GM12878 (cell line): ENCODE results near the gene ETFRF1. TPM values are rescaled to one million over a fixed set of nuclear protein-coding genes. Genes with fewer than 3 reads are reported as not detected.
A peak's percentile ranks its signal among the peaks of the same experiment; 100 is the strongest.

Experiments
- ATAC-seq: fragments of 200-7000 bp; cut with Tn5 transposase; 3 replicates; pipeline ENCODE4 v1.9.1; 2020; ENCODE audit warnings: mild to moderate bottlenecking, moderate library complexity
- BruUV-seq: library from RNA; stranded (reverse); fragments of 400-500 nt; replicated peaks from 2 replicates; lab custom pipeline; 2021; lab: Mats Ljungman, UMichigan
- CTCF ChIA-PET: fragments of 300-600 bp; sonication (Branson Sonifier 250); formaldehyde crosslinking; extraction: SDS; loops from one replicate; lab custom pipeline; 2021; ENCODE audit warnings: inconsistent platforms; lab: Yijun Ruan, JAX
- POLR2A ChIA-PET: fragments of 350-600 bp; formaldehyde crosslinking; extraction: SDS; loops from one replicate; lab custom pipeline; 2021; ENCODE audit warnings: inconsistent platforms; lab: Charles Lee
- RAD21 ChIA-PET: fragments of 300-600 bp; sonication (Branson Sonifier 250); formaldehyde crosslinking; loops from one replicate; lab custom pipeline; 2023; ENCODE audit warnings: antibody characterized with exemption; ENCODE audit not compliant: unreplicated experiment; lab: Charles Lee
- SMC1A ChIA-PET: fragments of 300-600 bp; sonication (Branson Sonifier 250); formaldehyde crosslinking; loops from one replicate; lab custom pipeline; 2023; ENCODE audit not compliant: unreplicated experiment, uncharacterized antibody; lab: Charles Lee
- DNase-seq: peaks from one replicate; pipeline ENCODE4 v3.0.0-alpha.2; 2011; ENCODE audit warnings: low read depth, low spot score
- FAIRE-seq: peaks from 3 replicates; lab custom pipeline; 2011; peaks lifted over from hg19 to GRCh38; lab: Jason Lieb, UNC
- H2AFZ ChIP-seq: 2 replicates; pipeline ENCODE4 v1.6.0; 2011; ENCODE audit warnings: low read depth, low read length, control low read depth; ENCODE audit not compliant: control insufficient read depth
- H3K27ac ChIP-seq: 2 replicates; pipeline ENCODE4 v1.5.1; 2011; ENCODE audit warnings: control low read depth; ENCODE audit not compliant: control insufficient read depth, insufficient read depth
- H3K27me3 ChIP-seq, 2 experiments: replicated peaks in 1 of 2; 2 replicates each; pipeline versions ENCODE4 v1.6.0 to v1.6.1; 2011; ENCODE audit warnings: low read length in 1 of 2; ENCODE audit not compliant: control insufficient read depth in 2 of 2, insufficient read depth in 2 of 2
- H3K36me3 ChIP-seq, 2 experiments: 2 replicates each; pipeline ENCODE4 v1.5.1; 2011; ENCODE audit warnings: low read length in 1 of 2; ENCODE audit not compliant: control insufficient read depth in 2 of 2, insufficient read depth in 2 of 2
- H3K4me1 ChIP-seq: 2 replicates; pipeline ENCODE4 v1.6.1; 2011; ENCODE audit warnings: mild to moderate bottlenecking, low read length, moderate library complexity, mixed read lengths; ENCODE audit not compliant: control insufficient read depth, insufficient read depth
- H3K4me2 ChIP-seq: 2 replicates; pipeline ENCODE4 v1.6.0; 2011; ENCODE audit warnings: control low read depth; ENCODE audit not compliant: control insufficient read depth, insufficient read depth
- H3K4me3 ChIP-seq: fragments of 200-600 bp; sonication (generic); 2 replicates; pipeline ENCODE4 v1.5.1; 2016
- H3K79me2 ChIP-seq: 2 replicates; pipeline ENCODE4 v1.6.0; 2011; ENCODE audit warnings: low read length; ENCODE audit not compliant: control insufficient read depth, insufficient read depth
- H3K9ac ChIP-seq: 2 replicates; pipeline ENCODE4 v1.8.0; 2011; ENCODE audit warnings: low read length, control low read depth, mixed read lengths; ENCODE audit not compliant: control insufficient read depth, insufficient read depth
- H3K9me3 ChIP-seq: replicated peaks from 3 replicates; pipeline ENCODE4 v1.5.1; 2011; ENCODE audit warnings: mild to moderate bottlenecking, low read length; ENCODE audit not compliant: control insufficient read depth, insufficient read depth
- H4K20me1 ChIP-seq: 2 replicates; pipeline ENCODE4 v1.6.0; 2011; ENCODE audit not compliant: control insufficient read depth, insufficient read depth
- CHD4 ChIP-seq: fragments of 200-600 bp; sonication (generic); IDR thresholded peaks from 2 replicates; pipeline ENCODE4 v1.6.1; 2016; ENCODE audit warnings: mild to moderate bottlenecking
- MXI1 ChIP-seq: fragments of 150-350 bp; IDR thresholded peaks from 2 replicates; pipeline ENCODE4 v1.6.1; 2011; ENCODE audit warnings: low read depth, mild to moderate bottlenecking, inconsistent platforms, low read length, improper control_type of control experiment
- ZNF24 ChIP-seq: fragments of 450-650 bp; IDR thresholded peaks from 2 replicates; pipeline ENCODE4 v1.6.1; 2017; ENCODE audit warnings: antibody characterized with exemption, mild to moderate bottlenecking
- ZNF622 ChIP-seq: fragments of 450-650 bp; IDR thresholded peaks from 2 replicates; pipeline ENCODE4 v1.6.1; 2017; ENCODE audit warnings: mild to moderate bottlenecking, inconsistent platforms
- ZZZ3 ChIP-seq: IDR thresholded peaks from 2 replicates; pipeline ENCODE4 v1.6.1; 2011; ENCODE audit warnings: low read depth; ENCODE audit not compliant: control insufficient read depth, insufficient read length
- WGBS: methylation state at CpG from one replicate; pipeline ENCODE4 v1.1.6; 2016; ENCODE audit warnings: low lambda C conversion rate; ENCODE audit not compliant: insufficient replicate concordance, insufficient coverage; ENCODE audit errors: missing lambda C conversion rate; 5-methylcytosine and 5-hydroxymethylcytosine counted together
- in situ Hi-C: fragments of 300-500 bp; cut with MboI; formaldehyde crosslinking; loops from 9 replicates; pipeline ENCODE4 v1.14.3; 2018; ENCODE audit warnings: mixed read lengths
- intact Hi-C: fragments of 100-400 bp; cut with micrococcal nuclease; formaldehyde crosslinking; loops from one replicate; pipeline ENCODE4 v1.14.2; 2022; ENCODE audit not compliant: unreplicated experiment
- polyA plus RNA-seq, 11 experiments: library from polyadenylated mRNA; depleted of rRNA in 4 of 11; unstranded in 6 of 11; stranded (reverse) in 5 of 11; fragments of >200 nt; fragmentation: Nextera tagmentation in 4 of 11; fragmentation: Illumina TruSeq in 1 of 11; extraction: Ambion mirVana in 4 of 11; extraction: Trizol in 1 of 11; gene quantifications; 1 replicate in 1 of 11; 2 replicates in 10 of 11; pipeline versions ENCODE4 v1.2.1 to v1.2.3, GENCODE V29; 2011 to 2016; ENCODE audit warnings: inconsistent platforms in 2 of 11, missing spikeins in 2 of 11, low read depth in 1 of 11
- total RNA-seq, 4 experiments: library from RNA; depleted of rRNA in 3 of 4; stranded (reverse); fragments of >200 nt in 3 of 4; fragmentation: Illumina TruSeq in 1 of 4; extraction: Trizol in 1 of 4; gene quantifications; 2 replicates each; pipeline versions ENCODE4 v1.2.1 to v1.2.3, GENCODE V29; 2013 to 2021

Gene ETFRF1
- total and polyA plus RNA-seq, 10 of the 15 experiments (the other 5 are each of a cell fraction or from before 2014, with no cell fraction given) = 9.9 to 59.6 (median 26.2) TPM

DNA sequence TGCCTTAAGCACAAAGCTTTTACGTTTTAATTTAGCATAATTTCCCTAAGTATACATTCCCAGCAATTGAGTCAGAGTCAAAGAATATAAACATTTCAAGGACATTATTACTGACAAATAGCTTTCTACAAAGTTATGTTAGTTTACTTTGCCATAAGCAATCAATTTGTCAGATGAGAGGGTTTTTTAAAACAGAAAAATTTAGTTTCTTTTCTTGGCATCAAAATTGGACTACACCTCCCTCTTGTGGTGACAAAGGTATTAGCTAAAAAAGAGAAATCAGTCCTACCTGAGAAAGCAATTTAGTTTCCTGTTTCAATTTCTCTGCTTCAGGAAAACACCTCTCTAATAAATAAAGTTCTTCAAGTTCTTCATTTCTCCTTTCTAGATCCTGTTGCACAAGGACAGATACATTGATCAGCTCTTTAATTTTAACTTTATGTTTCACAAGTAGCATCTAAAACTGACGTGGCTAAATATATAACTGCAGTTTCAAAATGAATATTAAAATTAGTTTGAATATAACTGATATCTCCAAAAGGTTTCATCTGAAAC lies 39.9 kb upstream of the ETFRF1 start (continued):
- TF ChIP-seq MXI1 (peak; percentile 14; the same call in 1 of the 2 replicates), CHD4 (no peak)

DNA sequence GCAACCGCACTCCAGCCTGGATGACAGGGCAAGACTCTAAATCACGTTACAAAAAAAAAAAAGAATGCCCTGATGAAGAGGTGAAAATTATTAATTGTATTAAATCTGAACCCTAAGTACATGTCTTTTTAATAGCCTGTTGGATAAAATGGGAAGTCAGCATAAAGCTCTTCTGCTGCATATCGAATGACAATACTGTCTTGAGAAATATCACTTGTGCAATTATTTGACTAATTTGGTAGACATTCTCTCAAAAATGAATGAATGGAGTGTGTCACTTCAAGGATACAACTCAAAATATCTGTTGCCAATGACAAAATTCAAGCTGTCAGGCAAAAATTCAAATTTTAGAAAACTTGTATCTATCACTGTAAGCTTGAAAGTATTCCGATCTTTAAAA lies 39.0 kb upstream of the ETFRF1 start:
- TF ChIP-seq ZNF24 (no peak), ZZZ3 (no peak), ZNF622 (no peak)
- CTCF ChIA-PET = interaction anchor here (0.6 to 5.9 kb wide), 7 partner anchors 25 to 304 kb away, joined by 4 to 56 read pairs (median 8); partner anchors contain the start of genes DNAI7 and ETFRF1
- in situ Hi-C loops = no loop called here
- Histone ChIP-seq H3K4me2 (no peak overlapping the region), H3K9ac (no peak overlapping the region), H3K27me3 (no peaks in the 10 kb centered on the region), H3K4me3 (no peak overlapping the region), H3K4me1 (peaks cover 17% of the 10 kb centered on the region), H3K27ac (peak overlapping the region; percentile 46; the same call in 1 of the 2 replicates), H2AFZ (no peak overlapping the region), H3K36me3 (no peaks in the 10 kb centered on the region), H3K9me3 (no peaks in the 10 kb centered on the region; the same call in 1 of the 3 replicates), H4K20me1 (no peaks in the 10 kb centered on the region), H3K79me2 (no peaks in the 10 kb centered on the region)
- POLR2A ChIA-PET = no interaction called here
- RAD21 ChIA-PET = interaction anchor here (1.7 to 2.9 kb wide), 3 partner anchors 39 to 164 kb away, joined by 3 to 25 read pairs (median 8); partner anchors contain the start of genes DNAI7 and ETFRF1
- no peak for FAIRE-seq
- SMC1A ChIA-PET = interaction anchor here (0.6 to 4.5 kb wide), 9 partner anchors 20 to 451 kb away, joined by 3 to 31 read pairs (median 3); a partner anchor contains a TSS
- DNase-seq = no peak
- no TSS peak for BruUV-seq
- 83% methylated on average over 4 of the region's 4 CpGs for WGBS
- no peak for ATAC-seq
- intact Hi-C loops = no loop called here
